ENCODE data around the gene ATG7. TPM values are rescaled to one million over a fixed set of nuclear protein-coding genes. Genes with fewer than 3 reads are reported as not detected.
A peak's percentile ranks its signal among the peaks of the same experiment; 100 is the strongest.

Gene ATG7
- total RNA-seq, 1 donor from 2014 or later: 42.5 TPM

DNA sequence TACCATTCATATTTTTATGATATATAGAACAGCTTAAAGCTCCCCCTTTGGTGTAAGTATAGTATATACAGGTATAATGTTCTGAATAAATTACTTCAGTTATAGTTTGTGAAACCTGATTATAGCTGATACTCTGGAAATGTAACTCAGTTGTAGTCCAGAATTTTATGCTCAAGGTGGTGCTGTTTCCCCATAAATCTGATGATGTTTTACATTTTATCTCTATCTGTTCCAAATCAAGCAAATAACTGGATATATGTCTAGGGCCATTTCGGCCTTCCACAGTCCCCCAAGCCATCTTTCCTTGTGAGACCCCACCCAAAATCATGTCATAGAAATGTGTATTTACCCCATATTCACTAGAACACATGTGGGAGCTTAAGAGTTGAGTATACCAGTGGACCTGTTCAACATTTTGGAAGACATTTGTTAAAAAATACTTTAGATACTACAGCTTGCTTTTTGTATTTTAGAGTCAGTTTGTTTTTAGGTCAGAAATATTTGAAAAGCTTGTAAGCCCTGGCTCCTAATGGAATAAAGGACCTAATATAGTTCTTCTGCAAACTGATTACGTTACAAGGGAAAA is 107.1 kb downstream of the ATG7 start:
- H3K9me3 Mint-ChIP-seq (ENCODE audit: unreplicated experiment): no peaks in the 10 kb centered on the region
- H3K4me1 Mint-ChIP-seq (ENCODE audit: unreplicated experiment): peaks cover 60% of the 10 kb centered on the region

GRCh38 chr3:11379824-11380701 is 107.9 kb downstream of the ATG7 start:
- Mint-ChIP-seq H3K4me1 (ENCODE audit: unreplicated experiment) (peaks cover 60% of the 10 kb centered on the region), H3K9me3 (ENCODE audit: unreplicated experiment) (no peaks in the 10 kb centered on the region), H3K36me3 (ENCODE audit: unreplicated experiment) (no peaks in the 10 kb centered on the region), H3K27me3 (ENCODE audit: unreplicated experiment) (no peaks in the 10 kb centered on the region), H3K27ac (ENCODE audit: unreplicated experiment) (peak overlapping the region; percentile 83), H3K4me3 (ENCODE audit: unreplicated experiment) (no peak overlapping the region)
- DNase-seq (ENCODE audit: extremely low spot score, unreplicated experiment): no peak
- TF ChIP-seq CTCF (IDR thresholded peaks at IDR 0.05): no peak

More for the DNA sequence above, 107.1 kb downstream of the ATG7 start:
- H3K27ac Mint-ChIP-seq (ENCODE audit: unreplicated experiment): peak overlapping the region; percentile 83
- no peaks in the 10 kb centered on the region for H3K36me3 Mint-ChIP-seq (ENCODE audit: unreplicated experiment)
- no peak overlapping the region for H3K4me3 Mint-ChIP-seq (ENCODE audit: unreplicated experiment)
- H3K27me3 Mint-ChIP-seq (ENCODE audit: unreplicated experiment): no peaks in the 10 kb centered on the region
- TF ChIP-seq CTCF (IDR thresholded peaks at IDR 0.05): peak; percentile 72
- no peak for DNase-seq (ENCODE audit: extremely low spot score, unreplicated experiment)

- H3K36me3 Mint-ChIP-seq (ENCODE audit: unreplicated experiment): no peaks in the 10 kb centered on the region
- H3K4me3 Mint-ChIP-seq (ENCODE audit: unreplicated experiment): no peak overlapping the region
- H3K27me3 Mint-ChIP-seq (ENCODE audit: unreplicated experiment): no peaks in the 10 kb centered on the region
- peaks cover 71% of the 10 kb centered on the region for H3K4me1 Mint-ChIP-seq (ENCODE audit: unreplicated experiment)
- H3K27ac Mint-ChIP-seq (ENCODE audit: unreplicated experiment): peak overlapping the region; percentile 83
- DNase-seq (ENCODE audit: extremely low spot score, unreplicated experiment): no peak
- no peaks in the 10 kb centered on the region for H3K9me3 Mint-ChIP-seq (ENCODE audit: unreplicated experiment)
- no peak for TF ChIP-seq CTCF (IDR thresholded peaks at IDR 0.05)
Observed at GRCh38 chr3:11381141-11381540, 108.9 kb downstream of the ATG7 start.

DNA sequence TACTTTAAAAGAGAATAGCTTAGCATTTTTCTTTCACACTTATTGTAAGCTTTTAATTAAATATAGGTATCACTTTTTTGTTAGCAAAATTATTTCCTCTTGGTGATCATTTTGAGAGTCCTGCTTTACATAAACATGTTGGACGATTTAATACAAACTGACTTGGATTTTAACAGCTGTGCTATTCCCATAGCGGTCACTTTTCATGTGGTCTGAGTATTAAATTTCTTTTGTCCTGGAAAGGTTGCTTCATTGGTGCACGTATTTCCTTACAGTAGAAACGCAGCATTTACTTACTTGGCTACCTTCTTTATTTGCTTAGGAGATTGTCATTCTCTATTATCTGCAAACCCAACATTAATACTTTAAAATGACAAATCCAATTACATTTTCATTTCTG is 109.4 kb downstream of the ATG7 start:
- peaks cover 75% of the 10 kb centered on the region for H3K4me1 Mint-ChIP-seq (ENCODE audit: unreplicated experiment)
- H3K9me3 Mint-ChIP-seq (ENCODE audit: unreplicated experiment): no peaks in the 10 kb centered on the region
- DNase-seq (ENCODE audit: extremely low spot score, unreplicated experiment): no peak
- H3K4me3 Mint-ChIP-seq (ENCODE audit: unreplicated experiment): no peak overlapping the region
- TF ChIP-seq CTCF (IDR thresholded peaks at IDR 0.05): no peak
- peak overlapping the region; percentile 83 for H3K27ac Mint-ChIP-seq (ENCODE audit: unreplicated experiment)
- H3K27me3 Mint-ChIP-seq (ENCODE audit: unreplicated experiment): no peaks in the 10 kb centered on the region
- H3K36me3 Mint-ChIP-seq (ENCODE audit: unreplicated experiment): no peaks in the 10 kb centered on the region

- peak overlapping the region; percentile 83 for H3K27ac Mint-ChIP-seq (ENCODE audit: unreplicated experiment)
- no peaks in the 10 kb centered on the region for H3K36me3 Mint-ChIP-seq (ENCODE audit: unreplicated experiment)
- peaks cover 75% of the 10 kb centered on the region for H3K4me1 Mint-ChIP-seq (ENCODE audit: unreplicated experiment)
- DNase-seq (ENCODE audit: extremely low spot score, unreplicated experiment): no peak
- no peaks in the 10 kb centered on the region for H3K27me3 Mint-ChIP-seq (ENCODE audit: unreplicated experiment)
- no peaks in the 10 kb centered on the region for H3K9me3 Mint-ChIP-seq (ENCODE audit: unreplicated experiment)
- TF ChIP-seq CTCF (IDR thresholded peaks at IDR 0.05): no peak
- no peak overlapping the region for H3K4me3 Mint-ChIP-seq (ENCODE audit: unreplicated experiment)
Observed at GRCh38 chr3:11382146-11382745, 110.0 kb downstream of the ATG7 start.

Measured in osteocyte (in vitro differentiated cells).